ENCODE results near the gene DNAAF1.

Gene DNAAF1

DNA sequence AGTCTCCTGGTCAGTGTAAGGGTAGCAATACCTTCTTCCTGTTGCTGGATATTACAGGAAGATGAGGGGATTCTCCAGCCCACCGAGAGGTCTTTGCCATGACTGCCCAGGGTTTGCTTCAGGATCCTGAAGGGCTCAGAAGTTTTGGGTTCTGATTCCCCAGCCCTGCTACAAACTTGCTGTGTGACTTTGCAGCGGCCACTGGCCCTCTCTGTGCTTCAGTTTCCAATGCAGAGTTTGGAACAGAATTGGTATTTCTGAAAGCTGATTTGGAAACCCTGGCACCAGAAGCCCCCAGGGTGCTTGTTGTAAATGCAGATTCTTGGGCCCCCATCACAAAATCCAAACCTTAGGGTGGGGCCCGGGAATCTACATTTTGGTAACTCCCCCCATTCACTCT is 80.0 kb downstream of the DNAAF1 start:
- Histone ChIP-seq H3K36me3 (ENCODE audit: control insufficient read depth in 1 of 2, insufficient read depth in 2 of 2, low read length in 2 of 2) (no peaks in the 10 kb centered on the region), H3K4ac (ENCODE audit: low read depth, low read length) (no peak overlapping the region), H4K8ac (ENCODE audit: low read depth, low read length) (no peak overlapping the region), H3K23ac (ENCODE audit: low read length) (no peak overlapping the region), H3K14ac (ENCODE audit: low read length) (no peak overlapping the region), H4K12ac (ENCODE audit: low read depth, low read length) (no peak overlapping the region), H2BK5ac (ENCODE audit: low read depth, low read length, poor library complexity) (no peak overlapping the region), H2BK12ac (ENCODE audit: low read length) (no peak overlapping the region), H2AK5ac (ENCODE audit: low read length) (no peak overlapping the region), H3K79me2 (ENCODE audit: control insufficient read depth, insufficient read depth, low read length, poor library complexity) (no peaks in the 10 kb centered on the region), H3K27ac (ENCODE audit: low read depth, low read length) (no peak overlapping the region), H3K4me3 (ENCODE audit: low read depth, low read length) (no peak overlapping the region), H3K27me3 (ENCODE audit: insufficient read depth, low read length) (no peaks in the 10 kb centered on the region), H3K4me1 (ENCODE audit: control insufficient read depth in 1 of 2, insufficient read depth in 2 of 2, low read length in 2 of 2) (peaks cover 10 to 12% of the 10 kb centered on the region in 2 experiments), H2BK120ac (ENCODE audit: insufficient read depth, low read length, poor library complexity) (no peak overlapping the region), H3K4me2 (ENCODE audit: low read length) (no peak overlapping the region), H3K18ac (ENCODE audit: low read length) (no peak overlapping the region), H3K79me1 (ENCODE audit: low read length) (peaks cover 2% of the 10 kb centered on the region), H2AFZ (ENCODE audit: insufficient read depth, low read length, poor library complexity) (no peak overlapping the region), H4K91ac (ENCODE audit: low read depth, low read length) (no peak overlapping the region), H3K9ac (ENCODE audit: low read length) (no peak overlapping the region), H3K9me3 (ENCODE audit: insufficient read depth, low read depth, low read length) (no peaks in the 10 kb centered on the region)
- DNase-seq = no peak
- no CpG with 5 or more reads among the region's 3 CpGs for WGBS (ENCODE audit: extremely low coverage, insufficient coverage, insufficient read length)

- no peak overlapping the region for H3K9ac ChIP-seq (ENCODE audit: low read length)
- no peaks in the 10 kb centered on the region for H3K9me3 ChIP-seq (ENCODE audit: insufficient read depth, low read depth, low read length)
- H3K4ac ChIP-seq (ENCODE audit: low read depth, low read length) = no peak overlapping the region
- no peaks in the 10 kb centered on the region for H3K27me3 ChIP-seq (ENCODE audit: insufficient read depth, low read length)
- DNase-seq = no peak
- H2AK5ac ChIP-seq (ENCODE audit: low read length) = no peak overlapping the region
- H2BK5ac ChIP-seq (ENCODE audit: low read depth, low read length, poor library complexity) = no peak overlapping the region
- H3K79me1 ChIP-seq (ENCODE audit: low read length) = peaks cover 2% of the 10 kb centered on the region
- H4K12ac ChIP-seq (ENCODE audit: low read depth, low read length) = no peak overlapping the region
- H3K36me3 ChIP-seq (ENCODE audit: control insufficient read depth in 1 of 2, insufficient read depth in 2 of 2, low read length in 2 of 2) = no peaks in the 10 kb centered on the region
- no peak overlapping the region for H3K18ac ChIP-seq (ENCODE audit: low read length)
- no peak overlapping the region for H3K4me2 ChIP-seq (ENCODE audit: low read length)
- peaks cover 10 to 12% of the 10 kb centered on the region in 2 experiments for H3K4me1 ChIP-seq (ENCODE audit: control insufficient read depth in 1 of 2, insufficient read depth in 2 of 2, low read length in 2 of 2)
- H2BK12ac ChIP-seq (ENCODE audit: low read length) = no peak overlapping the region
- no peak overlapping the region for H3K14ac ChIP-seq (ENCODE audit: low read length)
- no peak overlapping the region for H2AFZ ChIP-seq (ENCODE audit: insufficient read depth, low read length, poor library complexity)
- no peak overlapping the region for H4K91ac ChIP-seq (ENCODE audit: low read depth, low read length)
- H3K27ac ChIP-seq (ENCODE audit: low read depth, low read length) = no peak overlapping the region
- no peak overlapping the region for H2BK120ac ChIP-seq (ENCODE audit: insufficient read depth, low read length, poor library complexity)
- no peak overlapping the region for H3K23ac ChIP-seq (ENCODE audit: low read length)
- no peak overlapping the region for H3K4me3 ChIP-seq (ENCODE audit: low read depth, low read length)
- no CpG with 5 or more reads among the region's 7 CpGs for WGBS (ENCODE audit: extremely low coverage, insufficient coverage, insufficient read length)
- H3K79me2 ChIP-seq (ENCODE audit: control insufficient read depth, insufficient read depth, low read length, poor library complexity) = no peaks in the 10 kb centered on the region
- H4K8ac ChIP-seq (ENCODE audit: low read depth, low read length) = no peak overlapping the region
Measured at GRCh38 chr16:84225571-84225970, 80.5 kb downstream of the DNAAF1 start.

DNA sequence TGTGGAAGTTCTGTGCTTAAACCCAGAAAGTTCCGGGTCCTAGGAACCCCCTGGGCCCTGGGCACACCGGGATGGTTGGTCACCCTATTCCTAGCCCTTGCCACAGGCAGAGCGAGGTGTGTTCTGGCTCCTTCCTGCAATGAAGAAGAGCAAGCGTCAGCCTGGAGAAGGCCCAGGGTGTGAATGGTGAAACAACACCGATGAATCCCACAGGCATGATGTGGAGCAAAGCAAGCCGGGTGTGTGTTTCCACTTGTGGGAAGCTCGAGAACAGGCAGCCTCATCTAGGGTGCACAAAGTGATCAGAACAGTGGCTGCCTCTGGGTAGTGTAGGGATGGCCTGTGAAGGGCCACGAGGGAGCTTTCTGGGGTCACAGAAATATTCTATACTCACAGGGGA is 80.9 kb downstream of the DNAAF1 start:
- Histone ChIP-seq H3K18ac (ENCODE audit: low read length) (no peak overlapping the region), H4K8ac (ENCODE audit: low read depth, low read length) (no peak overlapping the region), H3K4me1 (ENCODE audit: control insufficient read depth in 1 of 2, insufficient read depth in 2 of 2, low read length in 2 of 2) (peaks cover 10 to 11% of the 10 kb centered on the region in 2 experiments), H3K27ac (ENCODE audit: low read depth, low read length) (no peak overlapping the region), H2AK5ac (ENCODE audit: low read length) (no peak overlapping the region), H4K12ac (ENCODE audit: low read depth, low read length) (no peak overlapping the region), H3K23ac (ENCODE audit: low read length) (no peak overlapping the region), H3K9ac (ENCODE audit: low read length) (no peak overlapping the region), H2AFZ (ENCODE audit: insufficient read depth, low read length, poor library complexity) (no peak overlapping the region), H3K36me3 (ENCODE audit: control insufficient read depth in 1 of 2, insufficient read depth in 2 of 2, low read length in 2 of 2) (no peaks in the 10 kb centered on the region), H4K91ac (ENCODE audit: low read depth, low read length) (no peak overlapping the region), H3K4ac (ENCODE audit: low read depth, low read length) (no peak overlapping the region), H2BK12ac (ENCODE audit: low read length) (no peak overlapping the region), H3K14ac (ENCODE audit: low read length) (no peak overlapping the region), H2BK5ac (ENCODE audit: low read depth, low read length, poor library complexity) (no peak overlapping the region), H3K4me3 (ENCODE audit: low read depth, low read length) (no peak overlapping the region), H3K27me3 (ENCODE audit: insufficient read depth, low read length) (no peaks in the 10 kb centered on the region), H3K4me2 (ENCODE audit: low read length) (no peak overlapping the region), H3K9me3 (ENCODE audit: insufficient read depth, low read depth, low read length) (no peaks in the 10 kb centered on the region), H3K79me2 (ENCODE audit: control insufficient read depth, insufficient read depth, low read length, poor library complexity) (no peaks in the 10 kb centered on the region), H3K79me1 (ENCODE audit: low read length) (peaks cover 2% of the 10 kb centered on the region), H2BK120ac (ENCODE audit: insufficient read depth, low read length, poor library complexity) (no peak overlapping the region)
- no peak for DNase-seq
- no CpG with 5 or more reads among the region's 8 CpGs for WGBS (ENCODE audit: extremely low coverage, insufficient coverage, insufficient read length)
